GM12874 (cell line): Measurements from ENCODE around the gene CXorf65.

Experiments
- CTCF ChIP-seq: IDR thresholded peaks from 2 replicates; pipeline ENCODE4 v1.5.1; 2011; ENCODE audit warnings: low read depth, mild to moderate bottlenecking, control low read depth, low read length, moderate library complexity; ENCODE audit not compliant: insufficient read depth

Gene CXorf65

GRCh38 chrX:71096760-71097032 is 9.8 kb downstream of the CXorf65 start:
- TF ChIP-seq CTCF, result no peak

- TF ChIP-seq CTCF, result no peak
Measured at GRCh38 chrX:71095981-71096759, 10.4 kb downstream of the CXorf65 start.

- TF ChIP-seq CTCF, result no peak
Measured at GRCh38 chrX:71095555-71095980, 11.0 kb downstream of the CXorf65 start, which contains the start of gene FOXO4. FOXO4 (plus strand) TSS chrX:71095851; CDS start chrX:71096529, 678 bp downstream.

GRCh38 chrX:71095033-71095432 is 11.5 kb downstream of the CXorf65 start:
- TF ChIP-seq CTCF, result no peak

- no peak for TF ChIP-seq CTCF
Measured at GRCh38 chrX:71091263-71091662, 15.3 kb downstream of the CXorf65 start.

- no peak for TF ChIP-seq CTCF
Measured at GRCh38 chrX:71085900-71086299, 20.6 kb downstream of the CXorf65 start.

GRCh38 chrX:71082822-71083221 is 23.7 kb downstream of the CXorf65 start:
- no peak for TF ChIP-seq CTCF
